Muscle of leg (tissue), 16 donors: ENCODE results near the gene GOLGA3. TPM values are rescaled to one million over a fixed set of nuclear protein-coding genes. Genes with fewer than 3 reads are reported as not detected.
"Not testable (repeated sequence)": the region's sequence is repeated elsewhere in the genome, so short reads cannot be mapped to it uniquely, and the experiment has no call there.

Experiments
- DNase-seq: peaks from one replicate; pipeline ENCODE4 v3.0.0; 2013
- H3K27ac ChIP-seq: one replicate; pipeline ENCODE4 v1.5.1; 2013; ENCODE audit warnings: mild to moderate bottlenecking, low read length, control low read depth
- H3K27me3 ChIP-seq: one replicate; pipeline ENCODE4 v1.6.1; 2013; ENCODE audit warnings: low read length; ENCODE audit not compliant: control insufficient read depth, insufficient read depth
- H3K36me3 ChIP-seq: one replicate; pipeline ENCODE4 v1.6.1; 2013; ENCODE audit warnings: low read length; ENCODE audit not compliant: control insufficient read depth, insufficient read depth
- H3K4me1 ChIP-seq: one replicate; pipeline ENCODE4 v1.6.1; 2013; ENCODE audit warnings: low read length; ENCODE audit not compliant: control insufficient read depth, insufficient read depth
- H3K4me3 ChIP-seq: one replicate; pipeline ENCODE4 v1.5.1; 2013; ENCODE audit warnings: low read length, control low read depth
- H3K9me3 ChIP-seq: replicated peaks from 2 replicates; pipeline ENCODE4 v1.6.1; 2013; ENCODE audit warnings: low read depth, low read length; ENCODE audit not compliant: control insufficient read depth
- WGBS: methylation state at CpG from one replicate; pipeline ENCODE4 v1.1.5; 2013; ENCODE audit warnings: missing lambda C conversion rate; ENCODE audit not compliant: insufficient coverage; 5-methylcytosine and 5-hydroxymethylcytosine counted together
- long read RNA-seq, 11 donors: transcript quantifications; one replicate each; lab custom pipeline, GENCODE V29; 2026
- polyA plus RNA-seq, 8 donors: library from polyadenylated mRNA; unstranded; fragments of 120-200 nt; gene quantifications; one replicate each; pipeline versions ENCODE4 v1.2.1 to v1.2.3, GENCODE V29; 2013; ENCODE audit warnings: inconsistent platforms in 1 of 8, low replicate concordance in 1 of 8; ENCODE audit not compliant: insufficient read length in 8 of 8, insufficient read depth in 1 of 8
- total RNA-seq: library from RNA; stranded (reverse); fragments of 120-200 nt; gene quantifications from one replicate; pipeline ENCODE4 v1.2.4, GENCODE V29; 2013

GOLGA3 gene, protein sequence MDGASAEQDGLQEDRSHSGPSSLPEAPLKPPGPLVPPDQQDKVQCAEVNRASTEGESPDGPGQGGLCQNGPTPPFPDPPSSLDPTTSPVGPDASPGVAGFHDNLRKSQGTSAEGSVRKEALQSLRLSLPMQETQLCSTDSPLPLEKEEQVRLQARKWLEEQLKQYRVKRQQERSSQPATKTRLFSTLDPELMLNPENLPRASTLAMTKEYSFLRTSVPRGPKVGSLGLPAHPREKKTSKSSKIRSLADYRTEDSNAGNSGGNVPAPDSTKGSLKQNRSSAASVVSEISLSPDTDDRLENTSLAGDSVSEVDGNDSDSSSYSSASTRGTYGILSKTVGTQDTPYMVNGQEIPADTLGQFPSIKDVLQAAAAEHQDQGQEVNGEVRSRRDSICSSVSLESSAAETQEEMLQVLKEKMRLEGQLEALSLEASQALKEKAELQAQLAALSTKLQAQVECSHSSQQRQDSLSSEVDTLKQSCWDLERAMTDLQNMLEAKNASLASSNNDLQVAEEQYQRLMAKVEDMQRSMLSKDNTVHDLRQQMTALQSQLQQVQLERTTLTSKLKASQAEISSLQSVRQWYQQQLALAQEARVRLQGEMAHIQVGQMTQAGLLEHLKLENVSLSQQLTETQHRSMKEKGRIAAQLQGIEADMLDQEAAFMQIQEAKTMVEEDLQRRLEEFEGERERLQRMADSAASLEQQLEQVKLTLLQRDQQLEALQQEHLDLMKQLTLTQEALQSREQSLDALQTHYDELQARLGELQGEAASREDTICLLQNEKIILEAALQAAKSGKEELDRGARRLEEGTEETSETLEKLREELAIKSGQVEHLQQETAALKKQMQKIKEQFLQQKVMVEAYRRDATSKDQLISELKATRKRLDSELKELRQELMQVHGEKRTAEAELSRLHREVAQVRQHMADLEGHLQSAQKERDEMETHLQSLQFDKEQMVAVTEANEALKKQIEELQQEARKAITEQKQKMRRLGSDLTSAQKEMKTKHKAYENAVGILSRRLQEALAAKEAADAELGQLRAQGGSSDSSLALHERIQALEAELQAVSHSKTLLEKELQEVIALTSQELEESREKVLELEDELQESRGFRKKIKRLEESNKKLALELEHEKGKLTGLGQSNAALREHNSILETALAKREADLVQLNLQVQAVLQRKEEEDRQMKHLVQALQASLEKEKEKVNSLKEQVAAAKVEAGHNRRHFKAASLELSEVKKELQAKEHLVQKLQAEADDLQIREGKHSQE (N-terminal part only)
- total RNA-seq (53.6 TPM), polyA plus RNA-seq (10 to 100 TPM; 31.3 to 57.9 (median 40.2) TPM)
- long read RNA-seq, donor 1, result 0 reads
- long read RNA-seq, donor 2, result 0 reads
- long read RNA-seq, donor 3, partial matches to known transcripts, result 20 of 20 reads
- long read RNA-seq, donor 3, other reads (novel, unspliced or antisense), result 0 of 20 reads
- long read RNA-seq, donor 4, result 0 reads
- long read RNA-seq, donor 5, partial matches to known transcripts, result 19 of 19 reads
- long read RNA-seq, donor 5, other reads (novel, unspliced or antisense), result 0 of 19 reads
- long read RNA-seq, donor 6, result 0 reads
- long read RNA-seq, donor 7, result 0 reads
- long read RNA-seq, donor 8, result 0 reads
- long read RNA-seq, donor 9, result 0 reads
- long read RNA-seq, donor 10, result 0 reads
- long read RNA-seq, donor 11, partial matches to known transcripts, result 7 of 7 reads
- long read RNA-seq, donor 11, other reads (novel, unspliced or antisense), result 0 of 7 reads

DNA sequence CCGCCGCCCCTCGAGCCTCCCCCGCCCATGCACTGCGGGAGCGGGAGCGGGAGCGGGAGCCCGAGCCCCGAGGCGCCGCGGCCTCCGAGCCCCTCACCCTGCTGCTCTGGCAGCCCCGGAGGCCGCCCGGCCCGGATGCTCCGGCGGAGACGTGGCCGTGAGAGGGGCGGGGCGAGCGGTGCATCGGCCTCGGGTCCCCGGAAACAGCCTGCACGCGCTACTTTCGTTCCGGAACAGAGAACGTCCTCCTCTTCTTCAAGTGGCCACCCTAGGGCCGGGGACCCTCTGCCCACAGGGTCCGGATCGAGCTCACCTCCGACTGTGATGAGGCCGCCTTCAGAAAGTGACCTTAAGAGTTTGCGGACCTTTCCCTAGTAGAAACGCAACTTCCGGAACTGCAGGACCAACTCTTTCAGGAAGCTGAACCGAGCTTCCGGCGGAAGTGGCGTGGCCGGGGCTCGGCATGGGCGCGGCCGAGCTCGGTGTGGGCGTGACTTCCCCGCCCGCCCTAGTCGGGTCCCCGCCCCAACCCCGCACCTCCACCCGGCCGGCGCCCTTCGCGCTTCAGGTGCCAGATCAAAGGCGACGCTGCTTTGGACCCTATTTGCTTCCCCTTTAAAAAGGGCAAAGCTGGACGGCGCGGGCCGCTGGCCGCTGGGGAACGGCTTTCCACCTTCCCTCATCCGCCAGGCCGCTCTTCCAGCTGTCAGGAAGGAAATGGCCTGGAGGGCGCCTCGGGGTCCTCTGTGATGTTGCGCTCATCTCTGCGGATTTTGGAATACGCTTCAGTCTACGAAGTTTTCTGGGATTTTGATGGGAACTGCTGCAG, at the start of gene GOLGA3:
TSS of gene GOLGA3 (minus strand) at position 164 of the 829 bp plus-strand sequence. CDS start 6,741 bp downstream, outside the sequence.
- Histone ChIP-seq H3K4me3 (peak within 1 kb of the TSS; percentile 90), H3K9me3 (no peaks in the 10 kb centered on the region), H3K36me3 (peaks cover 36% of the 10 kb centered on the region), H3K27me3 (no peaks in the 10 kb centered on the region), H3K27ac (peak within 1 kb of the TSS; percentile 98), H3K4me1 (peaks cover 23% of the 10 kb centered on the region)
- DNase-seq, result peak; percentile 98
- WGBS, result under 1% methylated on average over 69 of the region's 78 CpGs

DNA sequence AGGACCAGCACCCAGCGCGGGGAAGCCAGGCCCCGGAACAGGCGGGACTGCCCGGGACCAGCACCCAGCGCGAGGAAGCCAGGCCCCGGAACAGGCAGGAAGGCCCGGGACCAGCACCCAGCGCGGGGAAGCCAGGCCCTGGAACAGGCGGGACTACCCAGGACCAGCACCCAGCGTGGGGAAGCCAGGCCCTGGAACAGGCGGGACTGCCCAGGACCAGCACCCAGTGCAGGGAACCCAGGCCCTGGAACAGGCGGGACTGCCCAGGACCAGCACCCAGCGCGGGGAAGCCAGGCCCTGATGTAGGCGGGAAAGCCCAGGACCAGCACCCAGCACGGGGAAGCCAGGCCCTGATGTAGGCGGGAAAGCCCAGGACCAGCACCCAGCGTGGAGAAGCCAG, 46.0 kb upstream of the GOLGA3 start:
- not testable (repeated sequence) for H3K4me3 ChIP-seq, H3K4me1 ChIP-seq, H3K27me3 ChIP-seq, H3K9me3 ChIP-seq, H3K27ac ChIP-seq, DNase-seq
- peaks cover 57% of the 10 kb centered on the region for H3K36me3 ChIP-seq
- WGBS, result 97% methylated on average over 21 of the region's 21 CpGs

DNA sequence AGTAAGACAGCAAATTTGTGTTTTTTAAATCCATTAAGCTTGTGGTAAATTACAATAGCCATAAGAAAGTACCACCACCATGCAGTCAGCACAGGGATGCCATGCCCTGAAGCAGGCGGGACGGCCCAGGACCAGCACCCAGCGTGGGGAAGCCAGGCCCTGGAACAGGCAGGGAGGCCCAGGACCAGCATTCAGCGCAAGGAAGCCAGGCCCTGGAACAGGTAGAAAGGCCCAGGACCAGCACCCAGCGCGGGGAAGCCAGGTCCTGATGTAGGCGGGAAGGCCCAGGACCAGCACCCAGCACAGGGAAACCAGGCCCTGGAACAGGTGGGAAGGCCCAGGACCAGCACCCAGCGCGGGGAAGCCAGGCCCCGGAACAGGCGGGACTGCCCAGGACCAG, 45.5 kb upstream of the GOLGA3 start:
- 96% methylated on average over 11 of the region's 11 CpGs for WGBS
- Histone ChIP-seq H3K4me3 (no peak overlapping the region), H3K27ac (no peak overlapping the region), H3K9me3 (no peaks in the 10 kb centered on the region), H3K27me3 (no peaks in the 10 kb centered on the region), H3K4me1 (no peaks in the 10 kb centered on the region), H3K36me3 (peaks cover 62% of the 10 kb centered on the region)
- no peak for DNase-seq

DNA sequence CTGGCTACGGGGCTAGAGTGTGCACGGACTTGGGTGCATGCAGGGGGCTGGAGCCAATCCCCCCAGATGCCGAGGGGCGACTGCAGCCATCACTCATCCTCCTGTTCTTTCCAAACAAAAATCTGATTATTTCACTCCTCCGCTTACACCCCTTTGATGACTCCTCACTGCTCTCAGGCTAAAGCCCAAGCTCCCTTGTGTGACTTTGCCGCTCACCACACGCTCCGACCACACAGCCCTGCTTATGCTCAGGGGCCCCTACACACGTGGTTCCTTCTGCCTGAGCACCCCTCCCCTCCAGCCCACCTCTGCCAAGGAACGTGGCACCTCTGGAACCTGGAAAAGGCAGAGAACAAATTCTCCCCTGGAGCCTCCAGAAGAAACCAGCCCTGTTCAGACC, 45.1 kb upstream of the GOLGA3 start:
- Histone ChIP-seq H3K4me1 (no peaks in the 10 kb centered on the region), H3K27me3 (no peaks in the 10 kb centered on the region), H3K36me3 (peaks cover 62% of the 10 kb centered on the region), H3K27ac (no peak overlapping the region), H3K4me3 (no peak overlapping the region), H3K9me3 (no peaks in the 10 kb centered on the region)
- 90% methylated on average over 7 of the region's 10 CpGs for WGBS
- DNase-seq, result no peak

- H3K27ac ChIP-seq, result no peak overlapping the region
- 84% methylated on average over 7 of the region's 12 CpGs for WGBS
- H3K4me1 ChIP-seq, result no peaks in the 10 kb centered on the region
- no peaks in the 10 kb centered on the region for H3K27me3 ChIP-seq
- H3K36me3 ChIP-seq, result peaks cover 61% of the 10 kb centered on the region
- no peak overlapping the region for H3K4me3 ChIP-seq
- DNase-seq, result no peak
- H3K9me3 ChIP-seq, result no peaks in the 10 kb centered on the region
These were observed 44.3 kb upstream of the GOLGA3 start for GRCh38 chr12:132872975-132873421.

DNA sequence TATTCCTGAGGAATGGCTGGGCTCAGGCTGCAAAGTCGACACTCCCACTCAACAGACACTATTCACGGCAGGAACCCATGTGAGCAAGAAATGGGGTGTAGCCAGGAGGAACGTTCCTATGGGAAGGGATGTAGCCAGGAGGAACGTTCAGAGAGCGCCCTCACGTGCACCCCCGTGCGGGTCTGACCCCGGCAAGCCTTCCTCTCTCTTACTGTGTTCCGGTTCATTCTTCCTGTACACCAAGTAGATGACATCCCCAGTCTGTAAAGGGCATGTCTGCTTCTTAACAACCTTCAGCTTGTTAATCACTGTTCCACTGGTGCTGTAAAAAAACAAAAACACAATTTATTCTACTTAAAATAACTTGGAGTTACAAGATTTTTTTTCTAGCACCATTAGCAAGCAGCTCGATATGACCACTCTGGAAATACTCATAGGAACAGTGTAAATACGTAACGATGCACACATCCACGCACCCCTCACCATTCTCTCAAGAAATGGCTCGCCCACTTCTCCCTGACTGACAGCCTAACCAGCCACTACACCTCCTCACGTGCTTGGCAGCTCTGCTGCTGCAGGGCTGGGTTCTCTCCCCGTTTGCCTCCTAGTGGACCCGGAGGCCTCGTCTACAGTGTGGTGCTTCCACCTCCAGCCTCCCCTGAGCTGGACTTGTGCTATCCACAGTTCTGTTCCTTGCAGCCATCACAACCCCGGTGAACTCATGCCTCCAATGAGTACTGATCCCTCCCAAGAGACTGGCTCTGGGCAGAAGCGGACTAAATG, 43.6 kb upstream of the GOLGA3 start:
- Histone ChIP-seq H3K4me3 (no peak overlapping the region), H3K4me1 (no peaks in the 10 kb centered on the region), H3K27me3 (no peaks in the 10 kb centered on the region), H3K36me3 (peaks cover 64% of the 10 kb centered on the region), H3K9me3 (no peaks in the 10 kb centered on the region), H3K27ac (no peak overlapping the region)
- no peak for DNase-seq
- WGBS, result 90% methylated on average over 19 of the region's 21 CpGs

DNA sequence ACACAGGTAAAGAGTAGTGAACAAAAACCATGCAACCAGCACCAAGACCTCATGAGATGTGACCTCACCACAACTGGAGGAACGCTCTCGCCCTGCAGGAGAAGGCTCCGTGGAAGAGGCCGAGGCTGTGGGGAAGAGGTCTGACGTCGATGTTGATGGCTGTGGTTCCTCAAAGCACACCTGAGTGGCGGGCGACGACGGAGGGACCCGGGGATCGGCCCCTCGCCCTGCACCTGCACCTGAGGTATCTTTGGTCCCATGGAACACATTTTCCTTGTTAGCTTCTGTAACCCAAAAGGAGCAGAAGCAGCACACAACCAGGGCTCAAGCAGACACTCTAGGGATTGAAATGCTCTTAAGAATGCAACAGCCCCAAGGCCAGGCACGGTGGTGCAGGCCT, 40.9 kb upstream of the GOLGA3 start:
- Histone ChIP-seq H3K4me3 (no peak overlapping the region), H3K27me3 (no peaks in the 10 kb centered on the region), H3K9me3 (no peaks in the 10 kb centered on the region), H3K27ac (no peak overlapping the region), H3K36me3 (peaks cover 65% of the 10 kb centered on the region), H3K4me1 (no peaks in the 10 kb centered on the region)
- DNase-seq, result no peak
- WGBS, result 96% methylated on average over 4 of the region's 14 CpGs

DNA sequence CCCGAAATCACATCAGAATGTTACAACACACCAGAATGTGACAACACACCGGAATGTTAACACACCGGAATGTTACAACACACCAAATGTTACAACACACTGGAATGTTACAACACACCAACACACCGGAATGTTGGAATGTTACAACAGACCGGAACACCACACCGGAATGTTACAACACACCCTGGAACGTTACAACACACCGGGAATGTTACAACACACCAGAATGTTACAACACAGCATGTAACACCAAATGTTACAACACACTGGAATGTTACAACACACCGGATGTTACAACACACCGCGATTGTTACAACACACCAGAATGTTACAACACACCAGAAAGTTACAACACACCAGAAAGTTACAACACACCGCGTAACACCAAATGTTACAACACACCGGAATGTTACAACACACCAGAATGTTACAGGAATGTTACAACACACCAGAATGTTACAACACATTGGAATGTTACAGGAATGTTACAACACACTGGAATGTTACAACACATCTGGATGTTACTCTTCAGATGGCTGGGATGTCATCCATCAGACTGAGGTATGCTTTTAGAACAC, 37.7 kb upstream of the GOLGA3 start:
- Histone ChIP-seq H3K4me1 (no peaks in the 10 kb centered on the region), H3K27me3 (no peaks in the 10 kb centered on the region), H3K27ac (no peak overlapping the region), H3K4me3 (no peak overlapping the region), H3K36me3 (peaks cover 44% of the 10 kb centered on the region), H3K9me3 (no peaks in the 10 kb centered on the region)
- no peak for DNase-seq
- 94% methylated on average over 14 of the region's 14 CpGs for whole genome bisulfite sequencing
